Immature natural killer cell (primary cell): ENCODE data around the gene LONP2. TPM values are rescaled to one million over a fixed set of nuclear protein-coding genes. Genes with fewer than 3 reads are reported as not detected.
"Not testable (repeated sequence)": the region's sequence is repeated elsewhere in the genome, so short reads cannot be mapped to it uniquely, and the experiment has no call there.

ENCODE experiments used
- DNase-seq, 3 donors: peaks; one replicate each; pipeline ENCODE4 v3.0.0; 2022; ENCODE audit warnings: mixed read lengths in 1 of 3
- H3K27ac Mint-ChIP-seq, 6 donors: one replicate each; pipeline ENCODE4 v1.8.0; 2020; ENCODE audit warnings: mixed read lengths in 6 of 6, mild to moderate bottlenecking in 5 of 6, inconsistent platforms in 4 of 6, moderate library complexity in 3 of 6
- H3K27me3 Mint-ChIP-seq, 3 donors: one replicate each; pipeline ENCODE4 v1.8.0; 2020 to 2021; ENCODE audit warnings: low read depth in 3 of 3, mild to moderate bottlenecking in 3 of 3, mixed read lengths in 3 of 3, moderate library complexity in 3 of 3, inconsistent platforms in 1 of 3
- H3K36me3 Mint-ChIP-seq, 3 donors: one replicate each; pipeline ENCODE4 v1.8.0; 2020; ENCODE audit warnings: mixed read lengths in 3 of 3, inconsistent platforms in 2 of 3, mild to moderate bottlenecking in 2 of 3
- H3K4me1 Mint-ChIP-seq, 2 donors: one replicate each; pipeline ENCODE4 v1.8.0; 2020; ENCODE audit warnings: inconsistent platforms in 2 of 2, mild to moderate bottlenecking in 2 of 2, mixed read lengths in 2 of 2, moderate library complexity in 1 of 2
- H3K4me3 Mint-ChIP-seq, 5 donors: one replicate each; pipeline ENCODE4 v1.8.0; 2020; ENCODE audit warnings: mild to moderate bottlenecking in 5 of 5, mixed read lengths in 5 of 5, inconsistent platforms in 3 of 5, moderate library complexity in 3 of 5
- H3K9me3 Mint-ChIP-seq, 6 donors: one replicate each; pipeline ENCODE4 v1.8.0; 2020; ENCODE audit warnings: mild to moderate bottlenecking in 6 of 6, mixed read lengths in 6 of 6, inconsistent platforms in 4 of 6, moderate library complexity in 3 of 6
- polyA plus RNA-seq, 3 donors: library from polyadenylated mRNA; unstranded; fragments of 300-500 nt; fragmentation: Illumina TruSeq; gene quantifications; one replicate each; pipeline ENCODE4 v1.2.3, GENCODE V29; 2021

The LONP2 gene
- polyA plus RNA-seq, 3 donors from 2014 or later = 9.7 to 32.4 (median 17.6) TPM

- no peak overlapping the region for H3K27ac Mint-ChIP-seq
- H3K27me3 Mint-ChIP-seq = no peaks in the 10 kb centered on the region
- H3K4me1 Mint-ChIP-seq = peaks cover 0 to 6% of the 10 kb centered on the region in 2 donors
- no peaks in the 10 kb centered on the region for H3K9me3 Mint-ChIP-seq
- no peak overlapping the region for H3K4me3 Mint-ChIP-seq
- peaks cover 0 to 25% (median 4%) of the 10 kb centered on the region in 3 donors for H3K36me3 Mint-ChIP-seq
- DNase-seq = no peak
These were observed 103.2 kb downstream of the LONP2 start for GRCh38 chr16:48347191-48347865.

- DNase-seq = no peak
- H3K4me3 Mint-ChIP-seq = no peak overlapping the region
- H3K9me3 Mint-ChIP-seq = no peaks in the 10 kb centered on the region
- H3K27me3 Mint-ChIP-seq = no peaks in the 10 kb centered on the region
- peaks cover 0 to 6% of the 10 kb centered on the region in 2 donors for H3K4me1 Mint-ChIP-seq
- peaks cover 2 to 28% (median 3%) of the 10 kb centered on the region in 3 donors for H3K36me3 Mint-ChIP-seq
- no peak overlapping the region for H3K27ac Mint-ChIP-seq
These were observed 103.9 kb downstream of the LONP2 start for GRCh38 chr16:48347980-48348379.

- Mint-ChIP-seq H3K4me3 (no peak overlapping the region), H3K27me3 (no peaks in the 10 kb centered on the region), H3K9me3 (no peaks in the 10 kb centered on the region), H3K27ac (peak overlapping the region in 2 of 6 donors; percentile 1 to 49), H3K36me3 (peaks cover 5 to 22% (median 6%) of the 10 kb centered on the region in 3 donors), H3K4me1 (peaks cover 6 to 19% of the 10 kb centered on the region in 2 donors)
- DNase-seq = no peak
These were observed 106.6 kb downstream of the LONP2 start for GRCh38 chr16:48350736-48351135.

- H3K27me3 Mint-ChIP-seq = no peaks in the 10 kb centered on the region
- H3K4me1 Mint-ChIP-seq = peaks cover 7 to 14% of the 10 kb centered on the region in 2 donors
- peaks cover 5 to 22% (median 6%) of the 10 kb centered on the region in 3 donors for H3K36me3 Mint-ChIP-seq
- no peak overlapping the region for H3K4me3 Mint-ChIP-seq
- H3K9me3 Mint-ChIP-seq = no peaks in the 10 kb centered on the region
- H3K27ac Mint-ChIP-seq = peak overlapping the region in 1 of 6 donors; percentile 48
- no peak for DNase-seq
These were observed 108.7 kb downstream of the LONP2 start for GRCh38 chr16:48352648-48353390.

GRCh38 chr16:48353565-48354163 lies 109.6 kb downstream of the LONP2 start:
- Mint-ChIP-seq H3K27me3 (no peaks in the 10 kb centered on the region), H3K4me3 (no peak overlapping the region), H3K36me3 (peaks cover 5 to 21% (median 6%) of the 10 kb centered on the region in 3 donors), H3K9me3 (no peaks in the 10 kb centered on the region), H3K4me1 (peaks cover 7 to 14% of the 10 kb centered on the region in 2 donors), H3K27ac (peak overlapping the region in 5 of 6 donors; percentile 23 to 79 (median 64))
- peak; percentile 63 to 72 (median 66) for DNase-seq

GRCh38 chr16:48354385-48354784 lies 110.3 kb downstream of the LONP2 start:
- H3K36me3 Mint-ChIP-seq = peaks cover 5 to 18% (median 6%) of the 10 kb centered on the region in 3 donors
- H3K4me1 Mint-ChIP-seq = peaks cover 7 to 14% of the 10 kb centered on the region in 2 donors
- not testable (repeated sequence) for DNase-seq, H3K4me3 Mint-ChIP-seq, H3K27me3 Mint-ChIP-seq, H3K9me3 Mint-ChIP-seq
- H3K27ac Mint-ChIP-seq = peak overlapping the region in 3 of 6 donors; percentile 45 to 58 (median 45)

- Mint-ChIP-seq H3K4me3 (no peak overlapping the region), H3K27ac (peak overlapping the region in 2 of 6 donors; percentile 45 to 79), H3K36me3 (peaks cover 5 to 18% (median 6%) of the 10 kb centered on the region in 3 donors), H3K9me3 (no peaks in the 10 kb centered on the region), H3K4me1 (peaks cover 7 to 14% of the 10 kb centered on the region in 2 donors), H3K27me3 (no peaks in the 10 kb centered on the region)
- DNase-seq = no peak
These were observed 111.1 kb downstream of the LONP2 start for GRCh38 chr16:48354877-48355855.

- Mint-ChIP-seq H3K27me3 (no peaks in the 10 kb centered on the region), H3K4me3 (no peak overlapping the region), H3K9me3 (no peaks in the 10 kb centered on the region), H3K36me3 (peaks cover 5 to 6% (median 5%) of the 10 kb centered on the region in 3 donors), H3K27ac (no peak overlapping the region), H3K4me1 (peaks cover 7 to 14% of the 10 kb centered on the region in 2 donors)
- DNase-seq = no peak
These were observed 112.7 kb downstream of the LONP2 start for GRCh38 chr16:48356633-48357376.

GRCh38 chr16:48358419-48358818 lies 114.3 kb downstream of the LONP2 start:
- H3K36me3 Mint-ChIP-seq = peaks cover 0 to 4% (median 3%) of the 10 kb centered on the region in 3 donors
- H3K4me3 Mint-ChIP-seq = no peak overlapping the region
- no peak for DNase-seq
- H3K4me1 Mint-ChIP-seq = peaks cover 7 to 15% of the 10 kb centered on the region in 2 donors
- no peaks in the 10 kb centered on the region for H3K27me3 Mint-ChIP-seq
- peak overlapping the region in 1 of 6 donors; percentile 2 for H3K27ac Mint-ChIP-seq
- H3K9me3 Mint-ChIP-seq = no peaks in the 10 kb centered on the region

- no peak for DNase-seq
- H3K4me3 Mint-ChIP-seq = no peak overlapping the region
- no peaks in the 10 kb centered on the region for H3K9me3 Mint-ChIP-seq
- peaks cover 7 to 14% of the 10 kb centered on the region in 2 donors for H3K4me1 Mint-ChIP-seq
- H3K36me3 Mint-ChIP-seq = no peaks in the 10 kb centered on the region
- no peaks in the 10 kb centered on the region for H3K27me3 Mint-ChIP-seq
- no peak overlapping the region for H3K27ac Mint-ChIP-seq
These were observed 115.9 kb downstream of the LONP2 start for GRCh38 chr16:48359983-48360382.

- peaks cover 15 to 22% of the 10 kb centered on the region in 2 donors for H3K4me1 Mint-ChIP-seq
- H3K9me3 Mint-ChIP-seq = no peaks in the 10 kb centered on the region
- H3K27ac Mint-ChIP-seq = no peak overlapping the region
- no peak for DNase-seq
- H3K27me3 Mint-ChIP-seq = no peaks in the 10 kb centered on the region
- no peak overlapping the region for H3K4me3 Mint-ChIP-seq
- H3K36me3 Mint-ChIP-seq = no peaks in the 10 kb centered on the region
These were observed 116.9 kb downstream of the LONP2 start for GRCh38 chr16:48361012-48361411.

- no peaks in the 10 kb centered on the region for H3K36me3 Mint-ChIP-seq
- no peaks in the 10 kb centered on the region for H3K9me3 Mint-ChIP-seq
- no peak overlapping the region for H3K27ac Mint-ChIP-seq
- no peak overlapping the region for H3K4me3 Mint-ChIP-seq
- H3K27me3 Mint-ChIP-seq = peaks cover 0 to 2% (median 0%) of the 10 kb centered on the region in 3 donors
- peaks cover 20 to 29% of the 10 kb centered on the region in 2 donors for H3K4me1 Mint-ChIP-seq
- no peak for DNase-seq
These were observed 117.5 kb downstream of the LONP2 start for GRCh38 chr16:48361540-48362144.
